ENCODE data around the gene DYNLT2B. TPM values are rescaled to one million over a fixed set of nuclear protein-coding genes. Genes with fewer than 3 reads are reported as not detected.
"Not testable (repeated sequence)": the region's sequence is repeated elsewhere in the genome, so short reads cannot be mapped to it uniquely, and the experiment has no call there.

DYNLT2B gene
- polyA plus RNA-seq, 3 donors, result 6.7 to 13.3 (median 9.3) TPM

DNA sequence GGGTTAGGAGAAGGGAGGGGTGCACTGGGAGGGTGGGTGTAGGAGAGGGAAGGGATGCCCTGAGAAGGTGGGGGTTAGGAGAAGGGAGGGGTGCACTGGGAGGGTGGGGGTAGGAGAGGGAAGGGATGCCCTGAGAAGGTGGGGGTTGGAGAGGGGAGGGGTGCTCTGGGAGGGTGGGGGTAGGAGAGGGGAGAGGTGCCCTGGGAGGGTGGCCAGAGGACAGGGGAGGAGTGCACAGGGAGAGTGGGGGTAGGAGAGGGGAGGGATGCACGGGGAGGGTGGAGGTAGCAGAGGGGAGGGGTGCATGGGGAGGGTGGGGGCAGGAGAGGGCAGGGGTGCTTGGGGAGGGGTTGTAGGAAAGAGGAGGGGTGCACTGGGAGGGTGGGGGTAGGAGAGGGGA lies 16.9 kb upstream of the DYNLT2B start:
- 18 to 67% (median 35%) methylated on average over 1 of the region's 1 CpG for WGBS, 3 donors

DNA sequence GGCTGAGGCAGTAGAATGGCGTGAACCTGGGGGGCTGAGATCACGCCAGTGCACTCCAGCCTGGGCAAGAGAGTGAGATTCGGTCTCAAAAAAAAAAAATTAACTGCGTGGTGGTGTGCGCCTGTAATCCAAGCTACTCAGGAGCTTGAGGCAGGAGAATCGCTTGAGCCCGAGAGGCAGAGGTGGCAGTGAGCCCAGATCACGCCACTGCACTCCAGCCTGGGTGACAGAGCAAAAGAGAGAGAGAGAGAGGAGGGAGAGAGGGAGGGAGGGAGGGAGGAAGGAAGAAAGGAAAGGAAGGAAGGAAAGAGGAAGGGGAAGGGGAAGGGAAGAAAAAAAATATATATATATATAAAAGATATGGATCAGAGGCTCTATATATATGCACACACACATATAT lies 14.1 kb upstream of the DYNLT2B start:
- 77 to 86% (median 85%) methylated on average over 8 of the region's 8 CpGs for WGBS, 3 donors
- H3K27ac ChIP-seq (ENCODE audit: low read depth, low read length), result no peak overlapping the region

More for the DNA sequence above, 16.9 kb upstream of the DYNLT2B start:
- H3K27ac ChIP-seq (ENCODE audit: low read depth, low read length), result no peak overlapping the region

DNA sequence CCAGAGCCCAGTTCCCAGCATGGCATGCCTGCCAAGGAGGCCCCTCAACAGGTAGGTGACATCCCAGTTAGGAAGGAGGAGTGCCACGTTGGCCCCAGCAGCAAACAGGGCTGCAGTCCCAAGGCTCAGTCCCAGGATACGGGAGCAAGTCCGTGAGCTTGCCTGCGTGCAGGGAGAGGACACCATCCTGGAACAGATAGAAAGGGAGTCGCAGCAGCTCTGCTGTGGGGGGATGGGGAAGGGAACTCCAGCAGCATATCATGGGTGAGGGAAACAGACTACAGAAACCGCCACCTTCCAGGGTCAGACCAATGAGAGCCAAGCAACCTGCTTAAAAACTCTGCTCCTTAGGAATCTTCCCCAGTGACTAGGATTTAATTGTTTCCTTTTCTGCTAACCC lies 9.4 kb upstream of the DYNLT2B start:
- H3K27ac ChIP-seq (ENCODE audit: low read depth, low read length), result no peak overlapping the region
- 24 to 48% (median 44%) methylated on average over 6 of the region's 6 CpGs for WGBS, 3 donors

DNA sequence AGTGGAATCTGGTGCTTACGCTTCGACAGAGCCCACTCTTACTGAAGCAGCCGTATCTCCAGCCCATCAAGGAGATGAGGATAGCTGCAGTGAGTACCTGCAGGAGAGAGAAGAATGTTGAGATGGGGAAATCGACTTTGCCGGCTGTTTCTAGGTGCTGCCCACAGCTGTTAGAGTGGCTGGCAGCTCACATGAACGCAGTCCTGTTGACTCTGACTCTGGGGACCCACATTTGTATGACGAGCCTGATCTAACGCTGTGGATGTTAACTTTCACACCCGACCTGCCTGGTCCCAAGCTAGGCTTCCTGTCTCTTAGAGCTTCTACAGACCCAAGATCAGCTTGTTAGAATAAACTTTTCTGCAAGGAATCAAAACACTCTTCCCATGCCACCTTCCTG lies 8.9 kb upstream of the DYNLT2B start:
- no peak overlapping the region for H3K27ac ChIP-seq (ENCODE audit: low read depth, low read length)
- 67 to 80% (median 69%) methylated on average over 9 of the region's 9 CpGs for WGBS, 3 donors

DNA sequence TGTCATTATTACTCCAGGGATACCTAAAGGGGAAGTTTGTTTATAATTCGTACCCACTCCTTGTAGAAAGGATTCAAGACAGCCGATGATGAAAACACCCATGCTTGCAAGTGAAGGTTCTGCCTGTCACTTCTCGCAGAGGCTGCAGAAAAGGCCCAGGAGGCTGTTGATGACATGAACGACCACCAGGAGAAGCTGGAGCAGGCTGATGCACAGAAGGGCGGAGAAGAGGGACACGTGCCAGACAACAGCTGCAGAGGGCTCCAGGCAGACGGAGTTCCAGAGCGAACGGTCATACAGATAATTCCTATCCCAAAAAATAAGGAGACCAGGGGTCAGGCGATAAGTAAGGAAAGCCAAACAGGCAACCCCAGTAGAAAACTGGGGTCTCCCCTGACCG lies 5.7 kb upstream of the DYNLT2B start:
- H3K27ac ChIP-seq (ENCODE audit: low read depth, low read length), result no peak overlapping the region
- 53 to 67% (median 65%) methylated on average over 11 of the region's 11 CpGs for WGBS, 3 donors

DNA sequence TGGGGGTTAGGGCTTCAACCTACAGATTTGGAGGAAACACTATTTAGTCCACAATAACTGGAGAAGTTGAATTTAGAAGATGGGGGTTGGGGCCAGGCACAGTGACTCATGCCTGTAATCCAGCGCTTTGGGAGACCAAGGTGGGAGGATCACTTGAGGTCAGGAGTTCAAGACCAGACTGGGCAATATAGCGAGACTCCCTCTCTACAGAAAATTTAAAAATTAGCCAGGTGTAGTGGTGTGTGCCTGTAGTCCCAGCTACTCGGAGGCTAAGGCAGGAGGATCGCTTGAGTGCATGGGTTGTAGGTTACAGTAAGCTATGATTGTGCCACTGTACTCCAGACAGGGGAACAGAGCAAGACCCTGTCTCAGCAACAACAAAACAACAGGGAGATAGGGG lies 5.0 kb upstream of the DYNLT2B start:
- H3K27ac ChIP-seq (ENCODE audit: low read depth, low read length), result no peak overlapping the region
- 94 to 98% (median 94%) methylated on average over 4 of the region's 4 CpGs for WGBS, 3 donors

DNA sequence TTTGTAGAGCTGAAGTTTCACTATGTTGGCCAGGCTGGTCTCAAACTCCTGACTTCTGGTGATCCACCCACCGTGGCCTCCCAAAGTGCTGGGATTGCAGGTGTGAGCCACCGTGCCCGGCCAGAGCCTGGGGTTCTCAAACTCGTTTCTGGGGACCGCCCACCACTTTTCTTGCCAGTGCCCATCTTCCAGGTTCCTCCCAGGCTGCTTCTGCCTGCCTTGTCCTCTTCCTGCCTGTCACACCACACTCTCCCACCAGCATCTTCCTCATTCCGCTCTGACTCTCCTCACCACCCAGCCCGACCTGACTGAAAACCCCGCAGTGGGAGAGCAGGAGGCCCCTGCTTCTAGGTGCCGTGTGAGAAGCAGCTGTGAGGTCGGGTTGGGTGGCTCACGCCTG lies 3.1 kb upstream of the DYNLT2B start:
- no peak overlapping the region for H3K27ac ChIP-seq (ENCODE audit: low read depth, low read length)
- 64 to 77% (median 73%) methylated on average over 11 of the region's 11 CpGs for WGBS, 3 donors

DNA sequence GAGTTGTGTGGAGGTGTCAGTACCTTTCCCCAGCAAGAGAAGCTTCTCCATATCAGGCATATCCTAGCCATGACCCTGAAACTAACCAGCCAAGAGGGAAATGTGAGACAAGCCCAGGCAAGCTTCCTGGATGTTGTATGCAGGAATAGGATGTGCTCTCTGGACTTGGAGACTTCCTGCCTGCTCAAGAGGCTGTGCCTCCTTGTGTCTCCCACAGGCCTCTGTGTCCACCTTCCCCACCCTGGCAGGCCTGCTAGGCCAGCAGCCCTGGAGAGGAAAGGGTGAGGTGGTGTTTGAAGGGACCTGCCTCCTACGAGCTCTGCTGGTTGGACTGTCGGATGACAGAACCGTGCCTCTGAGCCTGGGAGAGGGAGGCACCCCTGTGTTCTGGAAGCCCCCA lies 2.1 kb upstream of the DYNLT2B start:
- no peak overlapping the region for H3K27ac ChIP-seq (ENCODE audit: low read depth, low read length)
- WGBS, 3 donors, result 71 to 89% (median 82%) methylated on average over 3 of the region's 3 CpGs

DNA sequence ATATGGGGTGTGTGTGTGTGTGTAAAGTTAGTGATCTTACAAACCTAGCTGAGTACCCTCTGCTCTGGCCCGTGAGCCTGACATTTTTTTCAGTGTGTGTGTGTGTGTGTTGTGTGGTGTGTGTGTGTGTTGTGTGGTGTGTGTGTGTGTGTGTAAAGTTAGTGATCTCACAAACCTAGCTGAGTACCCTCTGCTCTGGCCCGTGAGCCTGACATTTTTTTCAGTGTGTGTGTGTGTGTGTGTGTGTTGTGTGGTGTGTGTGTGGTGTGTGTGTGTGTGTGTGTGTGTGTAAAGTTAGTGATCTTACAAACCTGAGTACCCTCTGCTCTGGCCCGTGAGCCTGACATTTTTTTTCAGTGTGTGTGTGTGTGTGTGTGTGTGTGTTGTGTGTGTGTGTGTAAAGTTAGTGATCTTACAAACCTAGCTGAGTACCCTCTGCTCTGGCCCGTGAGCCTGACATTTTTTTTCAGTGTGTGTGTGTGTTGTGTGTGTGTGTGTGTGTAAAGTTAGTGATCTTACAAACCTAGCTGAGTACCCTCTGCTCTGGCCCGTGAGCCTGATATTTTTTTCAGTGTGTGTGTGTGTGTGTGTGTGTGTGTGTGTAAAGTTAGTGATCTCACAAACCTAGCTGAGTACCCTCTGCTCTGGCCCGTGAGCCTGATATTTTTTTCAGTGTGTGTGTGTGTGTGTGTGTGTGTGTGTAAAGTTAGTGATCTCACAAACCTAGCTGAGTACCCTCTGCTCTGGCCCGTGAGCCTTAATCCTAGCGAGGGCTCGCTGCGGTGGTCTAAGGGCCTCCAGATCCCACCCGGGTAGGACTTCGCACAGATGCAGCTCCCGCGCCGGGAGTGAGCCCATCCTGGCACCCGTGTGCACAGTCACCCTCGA lies 997 bp downstream of the DYNLT2B start:
- peak overlapping the region; percentile 72 for H3K27ac ChIP-seq (ENCODE audit: low read depth, low read length)
- WGBS, 3 donors, result 13 to 23% (median 17%) methylated on average over 9 to 15 of the region's 17 CpGs

DNA sequence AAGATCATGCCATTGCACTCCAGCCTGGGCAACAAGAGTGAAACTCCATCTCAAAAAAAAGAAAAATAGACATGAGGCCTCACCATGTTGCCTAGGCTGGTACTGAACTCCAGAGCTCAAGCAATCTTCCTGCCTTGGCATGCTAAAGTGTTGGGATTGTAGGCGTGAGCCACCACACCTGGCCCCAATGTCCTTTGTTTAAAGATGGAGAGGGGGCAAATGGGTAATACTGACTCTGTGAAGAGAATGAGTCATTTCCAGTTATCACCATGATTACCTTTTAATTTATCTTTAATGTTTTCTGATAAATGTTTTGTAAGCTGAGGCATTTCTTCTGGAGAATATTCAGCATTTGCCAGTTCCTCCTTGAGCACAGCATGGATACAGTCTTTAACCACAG lies 2.2 kb downstream of the DYNLT2B start:
- H3K27ac ChIP-seq (ENCODE audit: low read depth, low read length), result no peak overlapping the region
- WGBS, 3 donors, result 74 to 100% (median 94%) methylated on average over 1 of the region's 1 CpG

DNA sequence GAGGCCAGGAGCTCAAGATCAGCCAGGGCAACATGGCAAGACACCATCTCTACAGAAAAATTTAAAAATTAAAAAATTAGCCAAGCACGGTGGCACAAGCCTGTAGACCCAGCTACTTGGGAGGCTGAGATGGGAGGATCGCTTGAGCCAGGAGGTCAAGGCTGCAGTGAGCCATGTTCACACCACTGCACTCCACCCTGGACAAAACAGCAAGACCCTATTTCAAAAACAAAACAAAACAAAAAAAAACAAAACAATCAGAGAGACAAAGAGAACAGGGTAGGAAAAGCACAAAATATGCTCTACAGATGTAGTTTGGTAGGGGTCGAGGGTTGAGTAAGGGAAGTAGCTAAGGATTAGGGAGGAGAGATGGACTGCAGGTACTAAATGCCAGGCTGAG lies 3.4 kb downstream of the DYNLT2B start:
- no peak overlapping the region for H3K27ac ChIP-seq (ENCODE audit: low read depth, low read length)
- 89 to 97% (median 96%) methylated on average over 3 of the region's 3 CpGs for WGBS, 3 donors

DNA sequence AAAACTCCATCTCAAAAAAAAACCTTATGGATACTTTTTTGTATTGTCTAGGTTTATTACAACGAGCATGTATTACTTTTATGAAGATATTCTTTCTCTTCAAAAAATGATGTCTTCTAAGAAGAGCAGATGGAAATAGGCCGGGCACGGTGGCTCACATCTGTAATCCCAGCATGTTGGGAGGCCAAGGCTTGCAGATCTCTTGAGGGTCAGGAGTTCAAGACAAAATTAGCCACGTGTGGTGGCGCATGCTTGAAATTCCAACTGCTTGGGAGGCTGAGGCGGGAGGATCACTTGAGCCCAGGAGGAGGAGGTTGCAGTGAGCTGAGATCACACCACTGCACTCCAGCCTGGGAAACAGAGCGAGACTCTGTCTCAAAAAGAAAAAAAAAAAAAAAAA lies 4.0 kb downstream of the DYNLT2B start:
- H3K27ac ChIP-seq (ENCODE audit: low read depth, low read length), result not testable (repeated sequence)
- WGBS, 3 donors, result 87 to 89% (median 88%) methylated on average over 6 to 7 of the region's 7 CpGs

DNA sequence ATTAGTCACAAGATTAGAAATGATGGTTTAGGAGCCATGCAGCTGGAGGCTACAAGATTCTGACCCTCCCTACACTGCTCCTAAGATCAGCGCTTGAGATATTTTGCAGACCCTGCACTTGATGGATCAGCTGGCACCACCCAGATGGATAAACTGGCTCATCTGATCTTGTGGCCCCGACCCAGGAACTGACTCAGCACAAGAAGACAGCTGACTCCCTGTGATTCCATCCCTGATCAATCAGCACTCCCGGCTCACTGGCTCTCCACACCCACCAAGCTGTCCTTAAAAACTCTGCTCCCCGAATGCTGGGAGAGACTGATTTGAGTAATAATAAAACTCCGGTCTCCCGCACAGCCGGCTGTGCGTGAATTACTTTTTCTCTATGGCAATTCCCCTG lies 15.1 kb downstream of the DYNLT2B start:
- H3K27ac ChIP-seq (ENCODE audit: low read depth, low read length), result not testable (repeated sequence)
- WGBS, 3 donors, result 87 to 95% (median 89%) methylated on average over 7 of the region's 8 CpGs

DNA sequence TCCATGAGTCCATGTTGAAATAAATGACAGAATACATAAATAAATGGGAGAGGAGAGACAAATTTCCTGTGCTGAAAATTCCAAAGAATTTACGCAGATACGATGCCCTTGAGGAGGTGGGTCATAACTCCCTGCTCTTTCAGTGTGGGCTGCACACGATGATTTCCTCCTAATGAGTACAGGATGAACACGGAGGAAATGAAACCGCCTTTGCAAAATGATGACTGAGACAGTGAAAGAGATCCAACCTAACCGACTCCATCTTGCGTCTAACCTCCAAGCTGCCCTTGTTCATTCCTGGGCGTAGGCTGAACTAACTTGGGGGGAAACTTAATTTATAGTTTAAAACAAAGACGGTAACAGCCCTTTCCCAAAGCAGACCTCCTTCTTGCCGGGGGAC lies 15.5 kb downstream of the DYNLT2B start:
- WGBS, 3 donors, result 63 to 91% (median 76%) methylated on average over 7 of the region's 10 CpGs
- not testable (repeated sequence) for H3K27ac ChIP-seq (ENCODE audit: low read depth, low read length)

DNA sequence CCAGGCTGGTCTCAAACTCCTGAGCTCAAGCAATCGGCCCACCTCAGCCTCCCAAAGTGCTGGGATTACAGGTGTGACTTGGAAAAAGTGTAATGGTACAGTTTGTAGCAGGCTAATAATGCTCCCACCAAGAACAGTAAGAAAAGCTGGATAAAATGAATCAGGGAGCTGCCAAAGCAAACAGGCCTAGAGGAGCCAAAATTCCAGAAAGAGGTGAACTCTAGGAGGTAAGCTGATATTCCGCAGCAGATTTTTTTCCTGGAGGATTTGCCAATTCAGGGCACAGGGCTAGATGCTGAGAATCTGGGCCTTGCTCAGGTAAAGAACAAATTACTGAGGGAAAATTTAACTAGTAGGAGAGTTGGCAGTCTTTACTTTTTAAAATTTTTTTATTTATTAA lies 19.5 kb downstream of the DYNLT2B start:
- 79 to 95% (median 94%) methylated on average over 2 of the region's 2 CpGs for WGBS, 3 donors
- H3K27ac ChIP-seq (ENCODE audit: low read depth, low read length), result no peak overlapping the region

DNA sequence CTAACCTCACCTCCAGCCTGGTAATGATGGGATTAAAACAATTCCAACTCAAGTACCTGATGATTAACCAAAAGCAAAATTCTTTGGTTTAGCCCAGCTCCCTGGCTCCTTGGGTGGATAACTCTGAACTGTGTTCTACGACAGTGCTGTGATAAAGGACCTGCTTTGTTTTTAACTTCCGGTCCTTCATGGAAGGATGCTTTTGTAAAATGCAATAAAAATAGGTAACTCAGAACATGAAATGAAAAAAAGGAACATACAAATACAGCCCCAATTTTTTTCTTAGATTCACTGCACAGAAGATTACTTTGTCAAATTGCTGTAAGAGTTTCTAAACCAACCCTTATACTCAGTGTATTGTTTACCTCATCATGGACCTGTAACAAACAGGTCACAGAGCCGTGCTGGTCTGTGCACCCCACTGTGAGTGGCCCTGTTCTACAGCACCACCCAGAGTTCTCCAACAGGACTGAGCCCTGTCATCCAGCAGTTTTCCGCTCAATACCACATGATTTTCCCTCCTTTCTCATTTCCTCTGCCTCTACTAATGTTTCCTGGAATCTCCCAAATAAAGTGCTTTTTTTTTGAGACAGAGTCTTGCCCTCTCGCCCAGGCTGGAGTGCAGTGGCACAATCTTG lies 25.6 kb downstream of the DYNLT2B start:
- no peak overlapping the region for H3K27ac ChIP-seq (ENCODE audit: low read depth, low read length)
- WGBS, 3 donors, result 72 to 88% (median 86%) methylated on average over 5 of the region's 5 CpGs

DNA sequence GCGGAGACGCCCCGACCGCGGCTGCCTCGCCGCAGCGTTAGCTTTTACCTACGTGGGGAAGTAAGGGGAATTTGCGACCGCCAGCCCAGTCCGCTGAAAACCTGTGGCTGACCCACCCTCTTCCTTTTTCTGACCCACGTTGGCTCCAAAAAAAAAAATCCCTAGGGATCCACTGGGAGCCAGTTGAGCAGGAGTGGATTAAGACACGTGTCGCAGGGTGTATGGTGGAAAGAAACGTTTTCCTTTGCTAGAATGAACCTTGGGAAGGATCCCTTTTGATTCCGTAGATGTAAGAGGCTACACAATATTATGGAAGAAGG lies 29.9 kb downstream of the DYNLT2B start:
- WGBS, 3 donors, result 1 to 2% (median 2%) methylated on average over 17 of the region's 17 CpGs

DNA sequence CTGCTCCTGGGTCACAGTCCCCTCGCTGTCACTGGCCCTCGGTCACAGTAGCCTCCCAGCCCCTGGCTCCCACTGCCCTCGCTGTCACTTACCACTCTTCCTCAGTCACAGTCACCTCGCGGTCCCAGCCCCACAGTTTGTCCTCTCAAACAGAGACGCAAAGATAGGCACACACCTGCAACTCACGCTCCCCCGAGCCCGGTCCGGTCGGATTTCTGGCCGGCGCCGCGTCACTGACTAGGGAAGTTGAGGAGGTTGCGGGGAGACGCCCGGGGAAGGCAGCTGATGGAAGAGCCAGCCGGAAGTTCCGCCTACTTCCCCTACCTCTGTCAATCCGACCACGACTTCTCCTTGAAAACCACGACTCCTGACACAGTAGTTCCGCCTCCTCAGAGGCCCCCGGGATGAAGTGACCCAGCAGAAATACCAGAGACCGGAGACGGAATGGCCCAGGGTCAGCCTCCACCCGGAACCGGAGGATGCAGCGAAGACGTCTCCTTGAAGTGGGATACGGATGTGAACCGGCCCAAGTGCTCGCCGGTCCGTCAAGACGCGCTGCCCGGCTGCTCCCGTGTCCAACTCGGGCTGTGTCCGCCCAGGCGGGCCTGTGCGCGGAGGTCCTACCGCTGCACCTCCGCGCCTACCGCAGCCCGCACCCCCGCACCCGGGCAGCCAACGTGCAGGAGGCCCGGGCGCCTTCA lies 30.4 kb downstream of the DYNLT2B start, which contains the start of gene PCYT1A:
Gene PCYT1A, minus strand, starts transcription at position 287 of the 701 bp plus-strand sequence. CDS start 17,195 bp downstream, outside the sequence.
- 0 to 1% (median 1%) methylated on average over 54 to 55 of the region's 55 CpGs for WGBS, 3 donors
- peak within 1 kb of the TSS; percentile 60 for H3K27ac ChIP-seq (ENCODE audit: low read depth, low read length)

More for the DNA sequence above, 29.9 kb downstream of the DYNLT2B start:
- H3K27ac ChIP-seq (ENCODE audit: low read depth, low read length), result peak overlapping the region; percentile 29

DNA sequence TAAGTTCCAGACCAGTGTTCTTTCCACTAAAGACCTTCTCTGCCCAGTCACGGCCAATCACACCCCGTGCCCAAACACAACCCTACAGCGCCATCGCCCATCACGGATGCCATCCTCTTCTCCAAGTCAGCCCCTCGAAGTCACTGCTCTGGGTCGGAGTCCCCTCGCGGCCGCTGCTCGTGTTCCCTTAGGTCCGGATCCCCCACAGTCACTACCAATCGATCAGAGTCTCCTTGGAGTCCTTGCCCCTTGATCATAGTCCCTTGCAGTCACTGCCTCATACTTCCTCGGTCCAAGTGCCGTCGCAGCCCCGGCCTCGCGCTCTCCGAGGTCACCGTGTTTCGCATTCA lies 31.0 kb downstream of the DYNLT2B start:
- 0 to 1% (median 1%) methylated on average over 22 of the region's 22 CpGs for WGBS, 3 donors
- peak overlapping the region; percentile 60 for H3K27ac ChIP-seq (ENCODE audit: low read depth, low read length)
